Eye (tissue), 1 donor: ENCODE data around the gene OPCML.
A peak's percentile ranks its signal among the peaks of the same experiment; 100 is the strongest.

Experiments used
- DNase-seq: peaks from one replicate; pipeline ENCODE4 v3.0.0-alpha.2; 2015

The OPCML gene

DNA sequence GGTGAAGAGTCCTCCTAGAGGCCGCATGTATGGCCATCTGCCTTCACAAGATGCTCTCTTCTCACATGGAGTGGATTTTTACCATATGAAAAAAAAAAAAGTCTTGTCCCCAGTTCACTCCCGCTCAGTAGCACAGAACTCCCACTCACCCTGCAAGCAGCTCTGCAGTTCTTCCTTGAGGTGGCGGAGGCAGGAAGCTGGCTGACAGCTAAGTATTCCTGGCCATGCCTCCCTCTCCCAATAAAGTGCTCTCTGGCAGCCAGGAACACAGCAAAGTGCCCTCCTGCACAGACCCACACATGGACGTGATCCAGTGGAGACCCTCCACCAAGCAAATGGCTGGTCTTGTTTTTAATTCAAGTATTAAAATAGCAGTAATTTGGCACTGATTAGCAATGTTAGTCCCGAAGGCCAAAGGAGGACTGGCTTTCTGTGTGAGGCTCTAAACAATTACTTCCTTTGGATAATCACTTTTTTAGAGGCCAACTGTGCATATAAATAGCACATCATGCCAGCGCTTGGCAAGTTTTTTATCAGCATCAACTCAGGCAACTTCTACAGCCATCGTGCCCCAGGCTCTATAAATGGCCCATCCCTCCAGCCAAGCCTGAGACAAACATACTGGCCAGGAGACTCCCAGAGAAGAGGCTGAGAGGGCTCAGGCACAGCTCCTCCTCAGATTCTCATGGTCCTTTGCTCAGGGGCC lies 413.6 kb downstream of the OPCML start:
- no peak for DNase-seq

DNA sequence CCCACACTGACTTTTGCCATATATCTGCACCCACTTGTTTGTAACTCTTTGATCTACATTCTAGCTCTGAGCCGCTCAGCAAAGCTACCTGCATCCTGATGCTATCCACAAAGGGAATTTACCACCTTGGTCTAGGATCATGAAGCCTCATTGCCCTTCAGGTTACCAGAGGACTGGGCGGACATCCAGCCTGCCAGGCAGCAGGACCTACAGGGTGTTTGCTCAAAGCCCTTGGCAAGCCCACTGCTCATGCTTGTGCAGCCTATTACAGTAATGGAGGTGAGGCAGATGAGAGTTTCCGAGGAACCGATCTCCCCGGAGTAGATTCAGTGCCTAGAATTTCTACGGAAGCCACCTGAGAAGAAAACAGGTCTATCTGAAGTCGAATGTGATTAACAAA lies 417.2 kb downstream of the OPCML start:
- DNase-seq = no peak

DNA sequence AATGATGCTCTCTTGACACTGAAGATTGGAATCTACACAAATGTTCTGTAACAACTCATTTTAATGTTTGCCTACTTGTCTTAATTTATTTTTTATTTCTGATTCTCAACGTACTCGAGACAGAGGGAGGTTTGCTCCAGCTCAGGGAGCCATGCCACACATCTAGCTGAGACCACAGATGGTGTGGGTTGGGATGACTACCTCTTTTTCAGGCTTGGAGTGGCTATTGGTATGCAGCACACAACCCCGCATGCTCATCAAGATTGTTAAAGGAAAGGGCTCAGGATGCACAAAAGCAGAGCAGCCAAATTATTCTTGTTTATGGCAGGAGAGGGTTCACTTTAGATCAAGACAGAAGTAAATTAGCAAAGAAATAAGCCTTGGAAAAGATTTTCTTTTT lies 424.5 kb downstream of the OPCML start:
- DNase-seq = no peak

DNA sequence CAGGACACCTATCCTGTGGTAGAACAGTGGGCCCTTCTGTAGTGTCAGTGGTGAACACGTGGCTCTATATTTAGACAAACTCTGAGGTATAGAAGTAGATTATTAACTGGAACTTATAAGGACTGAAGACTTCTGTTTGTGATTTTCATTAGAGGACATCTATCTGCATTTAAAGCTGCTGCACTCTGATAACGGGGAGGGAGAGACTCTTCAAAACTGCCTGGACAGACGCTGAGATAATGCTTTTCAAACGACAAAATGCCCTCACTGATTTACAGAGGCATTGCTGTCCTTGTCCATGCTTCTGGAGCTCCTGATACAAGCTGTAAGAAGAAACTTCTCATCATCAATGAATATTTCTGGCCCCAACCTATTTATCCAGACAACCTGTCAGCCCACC lies 425.2 kb downstream of the OPCML start:
- DNase-seq = no peak

DNA sequence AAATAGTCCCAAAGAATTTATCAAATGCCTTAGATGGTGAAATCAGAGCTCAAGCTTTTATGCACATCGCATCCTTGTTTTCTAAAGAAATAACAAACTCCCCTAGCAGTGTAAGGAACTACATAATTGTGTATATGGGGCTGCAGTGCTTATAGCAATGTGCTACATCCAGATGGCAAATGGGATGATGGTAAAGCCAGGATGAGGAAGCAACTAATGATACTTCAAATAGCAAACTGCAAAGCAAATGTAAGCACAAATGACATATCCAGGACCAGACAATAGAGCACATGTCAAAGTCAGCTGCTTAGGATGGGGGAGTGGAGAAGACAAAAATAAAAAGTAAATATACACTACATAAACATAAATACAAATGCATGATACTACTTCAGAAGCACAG lies 425.9 kb downstream of the OPCML start:
- DNase-seq = no peak

DNA sequence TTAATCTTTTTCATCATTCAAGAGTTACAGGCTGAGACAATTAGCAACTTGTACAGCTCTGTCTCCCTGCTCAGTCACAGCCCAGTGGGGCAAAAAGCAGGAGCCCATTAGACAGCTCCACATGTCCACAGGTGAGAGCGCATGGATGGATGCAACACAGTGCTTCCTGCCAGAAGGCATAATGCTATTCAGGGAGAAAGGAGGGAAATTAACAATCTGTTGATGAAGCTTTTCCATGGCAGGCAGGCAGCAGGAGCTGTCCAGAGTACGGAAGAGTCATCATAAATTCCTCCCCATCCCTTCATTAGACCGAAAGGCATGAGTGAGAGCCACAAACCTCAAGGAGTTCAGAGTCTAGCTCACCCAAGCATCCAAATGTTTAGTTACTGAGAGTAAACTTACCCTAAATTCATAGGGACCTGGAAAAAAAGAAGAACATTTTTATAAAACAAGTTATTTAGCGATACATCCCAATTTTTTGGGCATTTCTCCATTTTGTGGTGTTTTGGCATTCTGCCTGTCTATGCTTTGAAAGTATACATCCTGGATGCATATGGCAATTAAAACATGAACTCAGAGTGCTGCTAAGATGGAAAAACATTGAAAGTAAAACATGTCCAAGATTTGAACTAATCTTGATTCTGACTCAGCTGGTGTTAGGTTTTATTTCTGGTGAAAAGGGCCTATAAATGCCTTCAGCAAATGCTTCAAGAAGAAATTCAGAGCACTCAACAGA lies 428.1 kb downstream of the OPCML start:
- DNase-seq = peak; percentile 6

DNA sequence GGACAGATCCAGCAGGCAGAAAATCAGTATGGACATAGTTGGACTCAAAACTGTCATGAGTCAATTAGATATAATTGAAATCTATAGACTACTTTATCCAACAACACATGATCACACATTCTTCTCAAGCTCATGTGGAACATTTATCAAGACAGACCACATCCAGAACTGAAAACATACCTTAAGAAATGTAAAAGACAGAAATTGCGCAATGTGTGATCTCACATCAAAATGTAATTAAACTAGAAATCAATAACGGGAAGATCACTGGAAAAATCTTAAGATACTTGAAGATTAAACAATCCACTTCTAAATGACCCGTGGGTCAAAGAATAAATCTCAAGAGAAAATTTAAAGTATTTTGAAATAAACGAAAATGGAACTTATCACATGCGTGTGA lies 435.3 kb downstream of the OPCML start:
- DNase-seq = no peak

DNA sequence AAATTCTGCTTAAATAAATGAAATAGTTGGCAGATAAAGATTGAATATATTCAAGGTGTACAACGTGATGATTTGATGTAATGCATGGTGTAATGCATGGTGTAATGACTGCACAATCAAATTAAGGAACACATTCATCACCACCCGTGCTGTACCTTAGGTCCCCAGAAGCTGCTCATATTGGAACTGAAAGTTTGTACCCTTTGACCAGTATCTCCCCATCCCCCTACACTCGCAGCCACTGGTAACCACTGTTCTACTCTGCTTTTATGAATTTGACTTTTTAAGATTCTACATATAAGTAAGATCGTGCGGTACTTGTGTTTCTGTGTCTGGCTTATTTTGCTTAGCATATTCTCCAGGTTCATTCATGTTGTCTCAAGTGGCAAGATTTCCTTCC lies 445.8 kb downstream of the OPCML start:
- no peak for DNase-seq

DNA sequence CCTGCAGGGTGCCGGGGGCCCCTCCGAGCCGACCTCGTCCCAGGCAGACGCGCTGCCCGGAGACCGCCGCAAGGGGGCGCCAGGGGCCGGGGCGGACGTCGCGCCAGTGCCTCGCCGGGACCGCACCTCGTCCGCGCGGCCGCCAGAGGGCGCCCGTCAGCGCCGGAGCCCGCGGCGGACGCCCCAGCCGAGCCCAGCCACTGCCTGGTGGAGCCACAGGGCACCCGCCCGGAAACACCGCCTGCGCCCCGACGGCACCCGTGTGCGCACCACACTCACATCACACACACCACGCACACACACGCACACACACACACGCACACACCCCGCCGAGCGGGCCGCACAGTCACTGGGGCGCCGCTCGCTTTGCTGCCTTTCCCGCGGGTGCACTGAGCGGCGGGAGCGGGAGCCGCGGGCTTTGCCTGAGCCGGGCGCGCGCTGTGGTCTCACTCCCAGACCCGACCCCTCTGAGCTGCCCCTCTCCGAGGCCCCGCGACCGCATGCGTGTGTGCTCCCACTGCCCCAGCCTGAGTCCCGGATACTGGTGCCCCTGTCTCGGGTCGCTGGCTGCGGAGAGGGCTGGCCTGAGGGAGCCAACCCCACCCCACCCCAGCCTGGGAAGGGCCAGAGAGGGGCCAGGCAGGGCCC lies 449.3 kb downstream of the OPCML start:
- DNase-seq = peak; percentile 93

DNA sequence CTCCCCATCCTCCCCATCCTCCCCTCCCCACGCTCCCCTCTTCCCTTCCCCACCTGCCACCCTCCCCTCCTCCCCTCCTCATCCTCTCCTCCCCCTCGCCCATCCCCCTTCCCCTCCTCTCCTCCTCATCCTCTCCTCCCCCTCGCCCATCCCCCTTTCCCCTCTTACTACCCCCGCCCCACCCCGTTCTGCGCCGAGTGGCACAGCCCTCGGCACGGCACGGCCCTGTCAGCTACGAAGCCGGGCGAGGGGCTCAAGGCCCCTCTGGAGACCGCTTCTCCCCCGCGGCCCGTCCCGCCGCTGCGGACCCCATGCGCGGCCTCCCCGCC lies 449.9 kb downstream of the OPCML start:
- peak; percentile 69 for DNase-seq

DNA sequence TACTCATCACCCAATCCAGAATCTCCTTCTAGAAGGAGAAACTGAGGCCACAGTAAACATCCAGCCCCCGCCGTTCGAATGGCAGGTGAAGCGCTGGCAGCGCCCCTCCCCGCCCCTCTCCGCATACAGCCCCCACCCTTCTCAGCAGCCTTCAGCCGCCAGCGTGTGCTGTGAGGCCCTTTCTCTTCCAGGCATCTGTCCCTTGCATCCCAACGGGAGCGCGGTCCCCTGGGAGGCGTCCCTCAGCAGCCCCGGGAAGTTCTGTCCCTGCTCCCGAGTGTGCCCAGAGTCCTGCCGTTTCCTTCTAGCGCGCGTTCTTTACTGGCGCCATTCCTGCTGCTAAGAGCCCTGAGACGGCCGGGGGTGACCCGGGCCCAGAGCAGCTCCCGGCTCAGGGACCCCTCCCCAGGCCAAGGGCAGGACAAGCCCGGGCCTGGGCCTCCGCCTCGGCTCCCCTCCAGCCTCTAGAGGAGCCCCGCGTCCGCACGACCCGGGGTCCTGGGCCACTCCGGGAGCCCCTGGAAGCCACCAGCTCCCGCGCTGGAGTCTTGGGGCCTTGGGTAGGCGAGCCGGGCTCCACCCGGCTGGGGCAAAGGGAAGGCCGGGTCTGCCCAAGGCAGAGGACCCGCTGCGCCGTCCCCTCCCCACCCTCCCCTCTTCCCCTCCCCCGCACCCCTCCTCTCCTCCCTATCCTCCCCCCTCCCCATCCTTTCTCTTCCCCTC lies 450.4 kb downstream of the OPCML start:
- no peak for DNase-seq

DNA sequence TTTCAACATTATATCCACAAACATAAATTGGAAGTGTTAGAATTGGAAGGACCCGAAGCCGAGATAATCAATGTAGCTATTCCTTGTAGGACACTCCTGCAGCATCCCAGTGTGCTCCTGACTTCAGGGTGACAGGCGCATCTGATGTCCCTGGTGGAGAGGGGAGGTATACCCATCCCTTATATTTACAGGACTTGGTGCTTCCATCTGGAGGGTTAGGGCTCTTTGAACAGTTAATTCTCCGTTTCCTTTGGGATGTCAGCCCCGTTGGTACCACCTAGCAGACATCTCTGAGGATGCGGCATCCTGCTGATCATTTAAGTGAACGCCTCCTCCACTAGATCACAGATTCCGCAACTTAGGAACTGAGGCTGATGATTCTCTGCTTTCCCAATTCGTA lies 451.3 kb downstream of the OPCML start:
- no peak for DNase-seq

DNA sequence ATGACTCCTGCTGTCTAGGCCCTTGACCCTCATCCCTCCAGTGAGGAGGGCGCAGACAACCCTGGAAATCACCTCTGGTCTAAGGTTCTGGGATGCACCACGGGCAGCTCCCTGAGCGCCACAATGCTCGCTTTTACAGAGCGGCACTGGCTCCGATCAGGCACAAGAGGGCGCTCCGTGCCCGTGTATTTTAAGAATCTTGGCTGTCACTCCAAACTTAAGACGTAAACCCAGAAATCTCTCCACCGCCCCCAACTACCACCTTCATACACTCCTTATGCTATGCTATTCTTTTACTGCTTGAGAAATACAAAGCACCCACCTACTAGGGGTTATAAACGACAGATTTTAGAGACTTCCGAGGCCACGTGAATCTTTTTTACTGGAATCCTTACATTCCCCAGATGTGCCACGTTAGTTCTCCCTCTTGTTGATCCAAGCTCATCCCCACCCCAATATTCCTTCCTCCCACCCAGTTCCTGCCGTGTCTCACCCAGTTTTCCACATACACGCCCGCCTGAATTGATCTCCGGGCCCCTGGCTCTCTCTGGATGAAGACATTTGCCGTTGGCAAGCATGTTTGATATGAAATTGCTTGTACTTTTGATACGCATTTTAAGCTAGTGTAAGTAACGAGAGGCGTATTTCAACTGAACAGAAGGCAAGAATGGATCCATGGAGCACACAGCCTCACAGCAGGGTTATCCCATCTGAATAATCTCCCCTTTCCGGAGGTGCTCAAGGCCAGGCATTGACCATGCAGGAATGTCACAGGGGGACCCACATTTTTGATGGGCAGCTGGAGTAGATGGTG lies 453.5 kb downstream of the OPCML start:
- peak; percentile 84 for DNase-seq

DNA sequence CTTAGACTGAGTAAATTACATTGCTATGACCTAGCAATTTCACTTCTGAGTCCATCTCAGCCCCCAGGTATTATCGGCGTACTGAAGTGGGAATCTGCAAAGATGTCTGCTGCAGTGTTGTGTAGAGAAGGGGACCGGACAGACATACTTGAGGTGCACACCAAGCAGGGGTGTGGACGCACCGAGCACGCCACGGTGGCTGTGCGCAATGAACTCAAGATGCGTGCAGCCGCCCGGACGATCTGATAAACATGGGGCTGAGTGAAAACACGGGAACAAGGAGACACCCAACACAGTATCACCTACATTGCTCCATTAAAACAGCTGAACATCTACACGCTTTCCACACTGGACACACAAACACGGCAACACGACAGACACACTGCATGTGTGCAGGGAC lies 454.3 kb downstream of the OPCML start:
- DNase-seq = no peak

DNA sequence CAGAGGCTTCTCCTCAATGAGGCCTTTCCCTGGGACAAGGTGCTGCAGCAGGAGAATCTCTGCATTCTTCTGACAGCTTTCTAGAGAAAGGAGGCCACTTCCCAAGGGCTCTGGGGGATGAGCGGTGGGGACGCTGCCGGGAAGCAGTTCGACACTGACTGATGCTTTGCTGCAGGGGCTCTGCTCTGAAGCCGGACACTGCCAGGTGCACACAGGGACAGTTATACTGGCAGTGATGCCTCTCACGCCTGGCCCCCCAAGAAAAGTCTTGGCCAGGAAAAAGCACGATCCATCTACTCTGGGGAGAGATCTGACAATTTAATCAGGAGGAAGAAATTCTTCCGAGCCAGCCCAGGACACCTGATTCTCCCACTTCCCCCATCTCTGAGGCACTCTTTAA lies 456.9 kb downstream of the OPCML start:
- DNase-seq = no peak

DNA sequence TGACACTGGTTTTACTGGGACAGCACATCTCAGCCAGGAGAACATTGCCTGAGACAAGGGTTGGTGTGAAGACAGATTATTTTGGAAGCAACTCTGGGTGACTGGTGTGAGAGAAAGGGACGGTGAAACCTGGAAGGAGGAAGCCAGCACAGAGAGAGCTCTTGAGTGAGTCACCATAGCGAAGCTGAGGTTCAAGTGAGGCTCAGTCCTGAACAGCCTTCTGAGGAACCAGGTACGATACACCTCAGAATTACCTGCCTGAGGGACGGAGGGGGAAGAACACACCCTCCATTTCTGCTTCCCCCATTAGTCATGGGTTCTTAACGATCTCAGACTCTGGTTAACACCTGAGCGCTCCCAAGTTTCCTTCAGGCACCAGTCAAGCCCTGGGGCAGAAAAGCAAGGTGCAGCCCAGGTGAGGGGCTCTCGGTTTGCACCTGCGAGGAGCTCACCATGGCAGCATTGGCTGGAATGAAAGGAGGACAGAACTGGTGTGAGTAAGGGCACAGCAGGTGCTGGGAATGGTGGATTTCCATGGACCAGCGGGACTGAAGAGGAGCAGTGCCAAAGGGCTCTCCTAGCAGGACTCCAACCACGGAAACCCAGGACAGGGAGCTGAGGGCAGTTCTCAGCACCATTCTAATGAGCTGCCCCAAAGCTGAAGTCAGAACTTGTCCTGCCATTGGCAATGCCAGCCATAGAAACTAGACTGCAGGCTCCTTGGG lies 459.3 kb downstream of the OPCML start:
- no peak for DNase-seq

DNA sequence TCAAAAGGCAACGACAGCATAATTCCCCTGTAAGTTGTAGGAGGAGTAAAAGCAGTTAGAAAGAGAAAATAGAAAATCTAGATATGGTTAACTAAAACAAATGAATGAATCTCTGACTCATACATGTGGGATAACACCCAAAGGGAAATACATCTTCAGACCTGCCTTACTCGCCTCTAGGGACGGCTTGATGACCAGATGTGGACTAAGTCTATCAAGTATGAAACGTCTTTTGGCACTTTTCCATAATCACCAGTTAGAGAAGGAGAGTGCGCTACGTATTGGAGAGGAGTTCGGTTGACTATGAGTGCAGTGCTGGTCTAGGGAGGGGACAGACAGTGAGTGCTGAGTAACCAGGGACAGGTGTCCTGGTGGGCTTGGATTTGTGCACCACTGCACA lies 459.9 kb downstream of the OPCML start:
- no peak for DNase-seq

DNA sequence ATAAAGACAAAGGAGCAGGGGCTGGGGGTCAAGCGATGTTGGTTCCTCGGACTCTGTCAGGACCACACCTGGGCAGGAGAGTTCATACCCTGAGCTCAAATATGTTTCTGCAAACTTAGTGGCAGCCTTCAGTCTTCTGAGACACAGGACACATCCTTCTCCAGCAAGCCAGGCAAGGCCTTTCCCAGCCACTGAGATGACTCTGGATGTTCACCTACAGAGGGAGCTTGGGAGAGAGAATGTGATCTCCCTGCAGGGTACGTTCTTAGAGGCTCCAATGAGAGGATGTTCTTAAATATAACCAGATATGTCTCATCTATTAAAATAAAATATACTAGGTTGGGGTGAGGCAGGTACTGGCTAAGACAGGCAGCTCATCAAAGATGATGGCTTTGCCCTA lies 461.5 kb downstream of the OPCML start:
- no peak for DNase-seq

DNA sequence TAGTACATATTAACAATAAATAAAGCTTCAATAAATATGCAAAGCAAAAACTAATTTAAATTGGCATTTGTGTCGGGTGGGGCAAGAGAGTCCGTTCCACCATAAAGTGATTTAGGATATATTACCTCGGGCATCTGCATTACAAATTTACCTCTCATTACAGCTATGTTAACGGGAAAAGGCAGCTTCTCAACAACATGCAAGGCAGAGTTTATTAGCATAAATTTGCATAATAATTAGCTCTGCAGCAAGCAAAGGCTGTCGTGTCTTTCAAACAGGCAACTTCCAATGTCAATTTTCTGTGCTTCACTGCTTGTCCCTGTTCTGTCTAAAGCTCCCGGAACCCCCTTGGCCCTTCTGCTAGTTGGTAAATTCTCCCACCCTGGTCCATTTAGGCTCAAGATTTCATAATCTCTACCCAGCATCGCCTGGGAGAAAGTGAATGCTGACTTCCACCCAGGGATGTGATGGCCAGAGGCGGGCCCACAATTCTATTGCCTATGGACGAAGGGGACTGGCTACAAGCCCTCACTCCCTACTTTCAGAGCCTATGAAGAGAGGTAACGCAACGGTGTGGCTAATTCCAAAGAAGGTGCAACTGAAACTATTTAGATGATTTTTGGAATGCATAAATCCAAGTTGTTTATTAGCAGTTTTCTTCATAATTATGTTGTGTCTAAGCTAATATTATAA lies 462.1 kb downstream of the OPCML start:
- DNase-seq = no peak

DNA sequence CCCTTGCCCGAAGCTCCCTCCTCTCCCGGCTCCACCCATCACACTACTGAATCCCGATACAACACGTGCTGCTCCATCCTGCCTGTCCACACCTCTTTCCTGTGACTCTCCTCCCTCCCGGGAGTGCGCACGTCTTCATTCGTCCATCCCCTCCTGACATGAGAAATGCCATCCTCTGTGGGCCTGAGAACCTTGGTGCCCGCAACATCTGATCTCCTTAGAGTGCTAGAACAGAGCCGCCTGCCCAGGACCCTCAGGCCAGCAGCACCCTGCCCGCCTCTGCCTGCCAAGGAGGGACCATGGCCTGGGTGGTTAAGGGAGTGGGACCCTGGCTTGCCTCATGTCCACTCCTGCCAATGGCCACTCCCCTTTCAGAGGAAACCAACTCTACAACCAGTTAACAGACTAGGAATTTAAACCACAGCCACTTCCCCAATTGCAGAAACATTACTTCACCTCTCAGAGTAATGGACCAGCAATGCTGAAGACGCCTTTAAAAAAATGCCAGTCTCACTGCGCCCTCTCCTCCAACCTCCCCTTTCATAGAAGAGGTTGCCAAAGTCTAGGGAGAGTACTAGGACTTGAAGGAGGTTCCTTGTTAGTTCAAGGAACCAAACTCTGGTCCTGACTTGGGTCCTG lies 466.3 kb downstream of the OPCML start:
- no peak for DNase-seq

DNA sequence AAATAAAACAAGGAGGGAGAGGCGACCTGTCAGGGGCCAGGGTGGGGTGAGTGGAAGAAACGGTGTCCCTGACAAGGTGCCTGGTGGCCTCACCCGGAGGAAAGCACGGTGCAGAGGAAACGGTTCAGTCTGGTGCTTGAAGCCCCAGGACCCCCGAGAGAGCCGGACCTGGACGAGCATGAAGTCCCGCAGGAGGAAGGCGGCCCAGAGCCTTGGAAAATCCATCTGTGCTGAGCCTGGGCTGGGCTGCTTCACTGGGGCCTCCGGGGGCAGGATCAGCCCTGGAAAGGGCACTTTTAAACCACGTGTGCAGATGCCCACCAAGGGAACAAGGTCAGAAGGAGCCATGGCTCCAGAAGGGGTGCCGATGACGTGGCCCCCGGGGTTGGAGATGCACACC lies 467.3 kb downstream of the OPCML start:
- DNase-seq = no peak
